ENCODE results near the gene STK39.

Gene STK39

GRCh38 chr2:167992278-167992677 is 255.1 kb downstream of the STK39 start:
- DNase-seq (ENCODE audit: low spot score), result no peak

GRCh38 chr2:167990062-167990461 is 257.3 kb downstream of the STK39 start:
- DNase-seq (ENCODE audit: low spot score), result no peak

- DNase-seq (ENCODE audit: low spot score), result no peak
Measured at GRCh38 chr2:167988296-167988695, 259.1 kb downstream of the STK39 start.

GRCh38 chr2:167987558-167987957 is 259.8 kb downstream of the STK39 start:
- no peak for DNase-seq (ENCODE audit: low spot score)

- no peak for DNase-seq (ENCODE audit: low spot score)
Measured at GRCh38 chr2:167987026-167987425, 260.4 kb downstream of the STK39 start.

GRCh38 chr2:167986223-167986622 is 261.2 kb downstream of the STK39 start:
- no peak for DNase-seq (ENCODE audit: low spot score)

- DNase-seq (ENCODE audit: low spot score), result no peak
Measured at GRCh38 chr2:167981945-167982344, 265.4 kb downstream of the STK39 start.

- DNase-seq (ENCODE audit: low spot score), result peak; percentile 39
Measured at GRCh38 chr2:167980439-167980838, 267.0 kb downstream of the STK39 start.

- no peak for DNase-seq (ENCODE audit: low spot score)
Measured at GRCh38 chr2:167972746-167973145, 274.6 kb downstream of the STK39 start.

- no peak for DNase-seq (ENCODE audit: low spot score)
Measured at GRCh38 chr2:167972020-167972419, 275.4 kb downstream of the STK39 start.

- no peak for DNase-seq (ENCODE audit: low spot score)
Measured at GRCh38 chr2:167966937-167967913, 280.2 kb downstream of the STK39 start.

- no peak for DNase-seq (ENCODE audit: low spot score)
Measured at GRCh38 chr2:167965907-167966761, 281.3 kb downstream of the STK39 start.

GRCh38 chr2:167964650-167965413 is 282.6 kb downstream of the STK39 start:
- DNase-seq (ENCODE audit: low spot score), result no peak

GRCh38 chr2:167963899-167964649 is 283.3 kb downstream of the STK39 start:
- no peak for DNase-seq (ENCODE audit: low spot score)

GRCh38 chr2:167962436-167963226 is 284.8 kb downstream of the STK39 start:
- no peak for DNase-seq (ENCODE audit: low spot score)

- no peak for DNase-seq (ENCODE audit: low spot score)
Measured at GRCh38 chr2:167961536-167962048, 285.8 kb downstream of the STK39 start.

GRCh38 chr2:167960089-167960747 is 287.2 kb downstream of the STK39 start:
- no peak for DNase-seq (ENCODE audit: low spot score)

- DNase-seq (ENCODE audit: low spot score), result no peak
Measured at GRCh38 chr2:167957662-167958061, 289.7 kb downstream of the STK39 start.

- no peak for DNase-seq (ENCODE audit: low spot score)
Measured at GRCh38 chr2:167955264-167955906, 292.0 kb downstream of the STK39 start.
